Measurements from ENCODE around the gene ADH1A.
"Not testable (repeated sequence)": the region's sequence is repeated elsewhere in the genome, so short reads cannot be mapped to it uniquely, and the experiment has no call there.

The ADH1A gene

DNA sequence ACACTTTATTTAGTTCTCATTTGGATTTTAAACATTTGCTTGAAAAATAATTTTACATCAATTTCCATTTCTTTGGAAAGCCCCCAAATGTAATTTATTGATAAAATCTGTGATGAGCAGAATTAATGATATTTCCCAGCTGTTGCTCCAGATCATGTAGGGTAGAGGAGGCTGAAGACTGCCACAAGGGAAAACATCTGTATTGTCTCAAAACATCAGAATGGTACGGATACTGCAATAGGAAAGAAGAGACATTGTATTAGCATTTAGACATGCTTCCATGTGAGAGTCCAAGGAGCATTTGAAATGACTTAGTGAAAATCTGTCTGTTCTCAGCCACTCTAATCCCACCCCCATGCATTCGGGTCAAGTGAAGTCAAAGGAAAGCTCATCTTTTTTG lies 14.4 kb downstream of the ADH1A start:
- DNase-seq = no peak

- no peak for DNase-seq
These were observed 14.9 kb downstream of the ADH1A start for GRCh38 chr4:99275885-99276284.

- DNase-seq = no peak
These were observed 15.7 kb downstream of the ADH1A start for GRCh38 chr4:99275050-99275449.

- DNase-seq = no peak
These were observed 17.1 kb downstream of the ADH1A start for GRCh38 chr4:99273704-99274103.

- no peak for DNase-seq
These were observed 25.9 kb downstream of the ADH1A start for GRCh38 chr4:99264927-99265326.

- DNase-seq = no peak
These were observed 38.0 kb downstream of the ADH1A start for GRCh38 chr4:99252746-99253145.

- DNase-seq = no peak
These were observed 42.1 kb downstream of the ADH1A start for GRCh38 chr4:99248714-99249113.

DNA sequence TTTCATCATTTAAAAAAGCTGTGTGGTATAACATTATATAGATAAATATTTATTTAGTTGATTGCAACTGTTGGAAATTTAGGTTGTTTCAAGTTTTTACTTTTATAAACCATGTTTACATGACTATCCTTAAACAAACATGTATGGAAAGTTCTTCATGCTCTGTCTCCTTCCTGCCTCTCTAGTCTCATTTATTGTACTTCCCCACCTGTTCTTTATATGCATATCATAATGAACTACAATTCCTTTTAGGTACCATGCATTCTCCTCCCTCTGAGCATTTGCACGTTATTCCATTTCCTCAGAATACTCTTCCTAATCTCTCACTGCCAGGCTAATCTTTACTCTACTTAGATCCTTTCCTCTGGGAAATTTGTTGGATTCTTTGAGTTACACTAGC lies 54.8 kb downstream of the ADH1A start:
- no peak for DNase-seq

DNA sequence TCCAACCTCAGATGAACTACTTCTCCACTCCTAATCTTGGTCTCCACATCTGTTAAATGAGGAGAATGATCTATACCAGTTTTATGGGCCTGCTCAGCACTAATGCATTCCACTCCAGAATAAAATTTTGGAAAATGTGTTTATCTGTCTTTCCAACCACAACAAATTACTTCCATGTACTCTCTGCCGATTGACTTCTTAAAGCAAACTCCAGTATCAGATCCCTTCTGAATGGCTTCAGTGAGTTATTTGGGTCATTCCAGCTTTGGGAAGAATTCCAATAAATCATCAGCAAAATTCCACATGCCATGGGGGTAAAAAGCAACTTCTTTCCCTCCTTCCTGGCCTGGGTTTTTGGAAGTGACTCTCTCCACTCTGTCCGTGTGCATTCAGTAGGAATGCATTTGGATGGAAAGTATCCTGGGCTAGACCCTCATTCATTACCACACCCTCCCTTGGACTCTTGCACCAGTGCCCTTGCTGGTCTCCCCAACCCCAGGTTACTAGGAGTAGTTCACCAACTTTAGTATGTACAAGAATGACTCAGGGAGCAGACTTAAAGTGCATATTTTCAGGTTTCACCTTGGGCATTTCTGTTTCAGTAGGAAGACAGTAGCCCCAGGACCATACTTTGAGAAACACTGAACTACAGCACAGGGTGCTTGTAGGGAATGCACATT lies 56.3 kb downstream of the ADH1A start:
- DNase-seq = no peak

GRCh38 chr4:99233397-99233796 lies 57.4 kb downstream of the ADH1A start:
- DNase-seq = not testable (repeated sequence)

- DNase-seq = not testable (repeated sequence)
These were observed 62.1 kb downstream of the ADH1A start for GRCh38 chr4:99228706-99229105.

GRCh38 chr4:99227646-99228045 lies 63.1 kb downstream of the ADH1A start:
- DNase-seq = not testable (repeated sequence)
